CD4-positive, alpha-beta T cell treated with Interleukin-15 for 1 hour (primary cell): ENCODE results near the gene OR10A2.
"Not testable (repeated sequence)": the region's sequence is repeated elsewhere in the genome, so short reads cannot be mapped to it uniquely, and the experiment has no call there.

Source experiments
- DNase-seq: peaks from one replicate; pipeline ENCODE4 v3.0.0-alpha.2; 2020

OR10A2 gene

GRCh38 chr11:6888830-6889229 is 26.0 kb downstream of the OR10A2 start:
- no peak for DNase-seq

GRCh38 chr11:6889835-6890234 is 27.0 kb downstream of the OR10A2 start:
- DNase-seq = no peak

- no peak for DNase-seq
These were observed 29.5 kb downstream of the OR10A2 start, which contains the start of gene OR2D2 for GRCh38 chr11:6892400-6892799. TSS of gene OR2D2 (minus strand) at chr11:6892500. CDS start at chr11:6892500, 0 bp downstream.

- DNase-seq = no peak
These were observed 31.2 kb downstream of the OR10A2 start for GRCh38 chr11:6894097-6894496.

GRCh38 chr11:6895010-6895409 is 32.2 kb downstream of the OR10A2 start:
- no peak for DNase-seq

GRCh38 chr11:6898911-6899310 is 36.1 kb downstream of the OR10A2 start:
- no peak for DNase-seq

- DNase-seq = no peak
These were observed 37.6 kb downstream of the OR10A2 start for GRCh38 chr11:6900327-6900999.

- DNase-seq = not testable (repeated sequence)
These were observed 41.9 kb downstream of the OR10A2 start for GRCh38 chr11:6904804-6905203.

- DNase-seq = no peak
These were observed 48.5 kb downstream of the OR10A2 start for GRCh38 chr11:6911378-6911777.

- DNase-seq = no peak
These were observed 49.1 kb downstream of the OR10A2 start for GRCh38 chr11:6911948-6912347.

GRCh38 chr11:6919698-6920097 is 56.8 kb downstream of the OR10A2 start:
- no peak for DNase-seq

- DNase-seq = no peak
These were observed 57.8 kb downstream of the OR10A2 start, which contains the start of gene OR2D3 for GRCh38 chr11:6920702-6921101. TSS of gene OR2D3 (plus strand) at chr11:6921002. CDS start at chr11:6921002, 0 bp downstream.
